GM12878 (cell line): ENCODE measurements around the gene ARHGEF1. TPM values are rescaled to one million over a fixed set of nuclear protein-coding genes. Genes with fewer than 3 reads are reported as not detected.
A peak's percentile ranks its signal among the peaks of the same experiment; 100 is the strongest.

Source experiments
- CREB1 ChIP-seq: IDR thresholded peaks from 2 replicates; pipeline ENCODE4 v1.6.1; 2012; ENCODE audit warnings: low read depth, mild to moderate bottlenecking, inconsistent platforms
- CREM ChIP-seq: IDR thresholded peaks from 2 replicates; pipeline ENCODE4 v1.6.1; 2014; ENCODE audit warnings: antibody characterized with exemption, low read depth
- EP300 ChIP-seq, 2 experiments: fragments of 150-350 bp in 1 of 2; IDR thresholded peaks; 2 replicates each; pipeline ENCODE4 v1.6.1; 2011 to 2012; ENCODE audit warnings: low read depth in 2 of 2, low read length in 2 of 2, borderline replicate concordance in 1 of 2, improper control_type of control experiment in 1 of 2, inconsistent platforms in 1 of 2; ENCODE audit not compliant: control insufficient read depth in 1 of 2
- EZH2 ChIP-seq: IDR thresholded peaks from 2 replicates; pipeline ENCODE4 v1.6.1; 2012; ENCODE audit warnings: low read depth, mild to moderate bottlenecking, control low read depth, inconsistent platforms, low read length, borderline replicate concordance; ENCODE audit not compliant: control insufficient read depth
- FOS ChIP-seq: IDR thresholded peaks from 3 replicates; pipeline ENCODE4 v1.6.1; 2011; ENCODE audit warnings: borderline replicate concordance; ENCODE audit not compliant: insufficient read length; ENCODE audit errors: extremely low read depth
- NFXL1 ChIP-seq: fragments of 450-650 bp; IDR thresholded peaks from 2 replicates; pipeline ENCODE4 v1.6.1; 2017; ENCODE audit warnings: antibody characterized with exemption, mild to moderate bottlenecking, borderline replicate concordance
- POLR2A ChIP-seq: IDR thresholded peaks from 2 replicates; pipeline ENCODE4 v1.6.1; 2011; ENCODE audit warnings: low read depth, mild to moderate bottlenecking, low read length
- RUNX3 ChIP-seq: IDR thresholded peaks from 2 replicates; pipeline ENCODE4 v1.6.1; 2012; ENCODE audit warnings: low read length, inconsistent platforms
- SMAD1 ChIP-seq: fragments of 450-650 bp; IDR thresholded peaks from 2 replicates; pipeline ENCODE4 v1.6.1; 2018; ENCODE audit warnings: mild to moderate bottlenecking, low read depth; ENCODE audit not compliant: partially characterized antibody
- SMAD5 ChIP-seq: IDR thresholded peaks from 2 replicates; pipeline ENCODE4 v1.6.1; 2016; ENCODE audit warnings: antibody characterized with exemption, low read depth
- SMARCA5 ChIP-seq: fragments of 450-650 bp; IDR thresholded peaks from 2 replicates; pipeline ENCODE4 v1.6.1; 2017; ENCODE audit warnings: mild to moderate bottlenecking
- SP1 ChIP-seq: IDR thresholded peaks from one replicate; pipeline ENCODE4 v1.6.1; 2011; ENCODE audit warnings: low read depth, low read length
- STAT3 ChIP-seq: IDR thresholded peaks from 2 replicates; pipeline ENCODE4 v1.6.1; 2011; ENCODE audit warnings: low read depth, low read length, improper control_type of control experiment
- WRNIP1 ChIP-seq: IDR thresholded peaks from 2 replicates; pipeline ENCODE4 v1.6.1; 2011; ENCODE audit warnings: low read depth, low read length, improper control_type of control experiment, borderline replicate concordance
- YY1 ChIP-seq: IDR thresholded peaks from 2 replicates; pipeline ENCODE4 v1.6.1; 2011; ENCODE audit warnings: low read depth, mild to moderate bottlenecking, low read length
- polyA plus RNA-seq, 11 experiments: library from polyadenylated mRNA; depleted of rRNA in 4 of 11; unstranded in 6 of 11; stranded (reverse) in 5 of 11; fragments of >200 nt; fragmentation: Nextera tagmentation in 4 of 11; fragmentation: Illumina TruSeq in 1 of 11; extraction: Ambion mirVana in 4 of 11; extraction: Trizol in 1 of 11; gene quantifications; 1 replicate in 1 of 11; 2 replicates in 10 of 11; pipeline versions ENCODE4 v1.2.1 to v1.2.3, GENCODE V29; 2011 to 2016; ENCODE audit warnings: inconsistent platforms in 2 of 11, missing spikeins in 2 of 11, low read depth in 1 of 11
- total RNA-seq, 4 experiments: library from RNA; depleted of rRNA in 3 of 4; stranded (reverse); fragments of >200 nt in 3 of 4; fragmentation: Illumina TruSeq in 1 of 4; extraction: Trizol in 1 of 4; gene quantifications; 2 replicates each; pipeline versions ENCODE4 v1.2.1 to v1.2.3, GENCODE V29; 2013 to 2021
- TF ChIP-seq, protein P1 (sequence below): IDR thresholded peaks from 2 replicates; pipeline ENCODE4 v1.6.1; 2011; ENCODE audit warnings: low read depth, low read length, improper control_type of control experiment, borderline replicate concordance
- TF ChIP-seq, protein P2 (sequence below): fragments of 450-650 bp; formaldehyde crosslinking; IDR thresholded peaks from 2 replicates; pipeline ENCODE4 v1.5.0; 2022; ENCODE audit warnings: mild to moderate bottlenecking, missing genetic modification characterization
- TF ChIP-seq, protein P3 (sequence below): IDR thresholded peaks from 2 replicates; pipeline ENCODE4 v1.6.1; 2011; ENCODE audit warnings: mild to moderate bottlenecking, low read depth, low read length, moderate library complexity; ENCODE audit not compliant: insufficient replicate concordance
- TF ChIP-seq, protein P4 (sequence below): fragments of 450-650 bp; IDR thresholded peaks from 2 replicates; pipeline ENCODE4 v1.6.1; 2016; ENCODE audit warnings: mild to moderate bottlenecking
- TF ChIP-seq, protein P5 (sequence below): IDR thresholded peaks from 2 replicates; pipeline ENCODE4 v1.6.1; 2011; ENCODE audit warnings: low read depth, mild to moderate bottlenecking, low read length, moderate library complexity, borderline replicate concordance; ENCODE audit errors: extremely low read depth
- TF ChIP-seq, protein P6 (sequence below): IDR thresholded peaks from 2 replicates; pipeline ENCODE4 v1.6.1; 2012; ENCODE audit warnings: low read depth, low read length, improper control_type of control experiment

Gene ARHGEF1
- total and polyA plus RNA-seq, 10 of the 15 experiments (the other 5 are each of a cell fraction or from before 2014, with no cell fraction given): 1.2 to 207 (median 53.9) TPM

DNA sequence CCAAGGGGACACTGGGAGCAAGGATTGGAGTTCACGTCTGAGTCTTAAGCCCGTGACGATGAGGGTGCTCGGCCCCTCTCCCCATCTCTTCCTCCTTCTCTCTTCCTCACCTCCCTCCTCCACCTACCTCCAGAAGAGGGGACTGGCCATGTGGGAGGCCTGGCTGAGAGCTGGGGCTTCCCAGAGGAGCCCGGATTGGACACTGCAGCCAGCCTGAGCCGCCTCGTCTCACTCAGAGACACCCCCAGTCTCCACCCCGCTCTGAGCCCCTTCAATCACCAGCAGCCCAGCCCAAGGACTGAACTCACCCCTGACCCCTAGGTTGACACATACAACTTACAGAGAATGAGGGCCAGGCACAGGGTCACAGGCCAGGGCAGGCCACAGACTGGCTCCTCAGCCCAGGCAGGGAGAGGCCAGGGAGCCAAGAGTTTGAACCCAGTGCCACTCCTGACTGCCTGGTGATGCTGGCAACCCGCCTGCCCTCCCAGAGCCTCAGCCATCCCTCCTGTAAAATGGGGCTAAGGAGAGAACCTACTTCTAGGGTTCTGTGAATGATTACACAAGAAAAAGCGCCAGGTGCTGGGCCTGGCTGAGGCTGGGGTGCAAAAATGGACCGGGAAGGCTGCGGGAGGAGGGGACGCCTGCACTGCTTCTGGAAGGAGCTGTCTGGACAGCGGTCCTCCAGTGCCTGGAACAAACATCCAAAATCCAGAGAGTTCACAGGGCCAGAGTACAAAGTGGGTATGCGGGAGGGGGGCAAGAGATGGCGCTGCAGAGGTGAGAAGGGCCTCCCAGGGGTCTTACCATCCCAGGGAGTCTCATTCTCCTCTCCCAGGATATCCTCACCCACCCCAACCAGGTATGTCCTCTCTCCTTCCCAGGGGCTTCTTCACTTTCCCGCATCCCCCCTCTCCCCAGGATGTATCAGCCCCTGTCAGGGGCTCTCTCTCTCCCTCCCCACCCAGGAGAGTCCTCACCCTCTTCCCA, 4.8 kb upstream of the ARHGEF1 start (continued):
- no peak for TF ChIP-seq EP300 (IDR thresholded peaks at IDR 0.05; ENCODE audit: borderline replicate concordance in 1 of 2, control insufficient read depth in 1 of 2, low read depth in 2 of 2, low read length in 2 of 2)
- TF ChIP-seq NFXL1: no peak
- no peak for TF ChIP-seq YY1
- TF ChIP-seq FOS: no peak
- TF ChIP-seq, protein P1, sequence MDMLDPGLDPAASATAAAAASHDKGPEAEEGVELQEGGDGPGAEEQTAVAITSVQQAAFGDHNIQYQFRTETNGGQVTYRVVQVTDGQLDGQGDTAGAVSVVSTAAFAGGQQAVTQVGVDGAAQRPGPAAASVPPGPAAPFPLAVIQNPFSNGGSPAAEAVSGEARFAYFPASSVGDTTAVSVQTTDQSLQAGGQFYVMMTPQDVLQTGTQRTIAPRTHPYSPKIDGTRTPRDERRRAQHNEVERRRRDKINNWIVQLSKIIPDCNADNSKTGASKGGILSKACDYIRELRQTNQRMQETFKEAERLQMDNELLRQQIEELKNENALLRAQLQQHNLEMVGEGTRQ: no peak; the same call in 1 of the 2 replicates
- peak; percentile 79 for TF ChIP-seq SMARCA5
- TF ChIP-seq SP1: no peak
- TF ChIP-seq WRNIP1: 0 out of 2 replicates have a peak, but pooled peaks have one; percentile 11
- TF ChIP-seq SMAD1: peak; percentile 40
- TF ChIP-seq CREB1: 0 out of 2 replicates have a peak, but pooled peaks have one; percentile 6
- TF ChIP-seq, protein P2, sequence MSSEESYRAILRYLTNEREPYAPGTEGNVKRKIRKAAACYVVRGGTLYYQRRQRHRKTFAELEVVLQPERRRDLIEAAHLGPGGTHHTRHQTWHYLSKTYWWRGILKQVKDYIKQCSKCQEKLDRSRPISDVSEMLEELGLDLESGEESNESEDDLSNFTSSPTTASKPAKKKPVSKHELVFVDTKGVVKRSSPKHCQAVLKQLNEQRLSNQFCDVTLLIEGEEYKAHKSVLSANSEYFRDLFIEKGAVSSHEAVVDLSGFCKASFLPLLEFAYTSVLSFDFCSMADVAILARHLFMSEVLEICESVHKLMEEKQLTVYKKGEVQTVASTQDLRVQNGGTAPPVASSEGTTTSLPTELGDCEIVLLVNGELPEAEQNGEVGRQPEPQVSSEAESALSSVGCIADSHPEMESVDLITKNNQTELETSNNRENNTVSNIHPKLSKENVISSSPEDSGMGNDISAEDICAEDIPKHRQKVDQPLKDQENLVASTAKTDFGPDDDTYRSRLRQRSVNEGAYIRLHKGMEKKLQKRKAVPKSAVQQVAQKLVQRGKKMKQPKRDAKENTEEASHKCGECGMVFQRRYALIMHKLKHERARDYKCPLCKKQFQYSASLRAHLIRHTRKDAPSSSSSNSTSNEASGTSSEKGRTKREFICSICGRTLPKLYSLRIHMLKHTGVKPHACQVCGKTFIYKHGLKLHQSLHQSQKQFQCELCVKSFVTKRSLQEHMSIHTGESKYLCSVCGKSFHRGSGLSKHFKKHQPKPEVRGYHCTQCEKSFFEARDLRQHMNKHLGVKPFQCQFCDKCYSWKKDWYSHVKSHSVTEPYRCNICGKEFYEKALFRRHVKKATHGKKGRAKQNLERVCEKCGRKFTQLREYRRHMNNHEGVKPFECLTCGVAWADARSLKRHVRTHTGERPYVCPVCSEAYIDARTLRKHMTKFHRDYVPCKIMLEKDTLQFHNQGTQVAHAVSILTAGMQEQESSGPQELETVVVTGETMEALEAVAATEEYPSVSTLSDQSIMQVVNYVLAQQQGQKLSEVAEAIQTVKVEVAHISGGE (CRISPR knock-in tag): no peak
- TF ChIP-seq, protein P3, sequence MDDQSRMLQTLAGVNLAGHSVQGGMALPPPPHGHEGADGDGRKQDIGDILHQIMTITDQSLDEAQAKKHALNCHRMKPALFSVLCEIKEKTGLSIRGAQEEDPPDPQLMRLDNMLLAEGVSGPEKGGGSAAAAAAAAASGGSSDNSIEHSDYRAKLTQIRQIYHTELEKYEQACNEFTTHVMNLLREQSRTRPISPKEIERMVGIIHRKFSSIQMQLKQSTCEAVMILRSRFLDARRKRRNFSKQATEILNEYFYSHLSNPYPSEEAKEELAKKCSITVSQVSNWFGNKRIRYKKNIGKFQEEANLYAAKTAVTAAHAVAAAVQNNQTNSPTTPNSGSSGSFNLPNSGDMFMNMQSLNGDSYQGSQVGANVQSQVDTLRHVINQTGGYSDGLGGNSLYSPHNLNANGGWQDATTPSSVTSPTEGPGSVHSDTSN: peak; percentile 62
- no peak for TF ChIP-seq STAT3
- TF ChIP-seq, protein P4, sequence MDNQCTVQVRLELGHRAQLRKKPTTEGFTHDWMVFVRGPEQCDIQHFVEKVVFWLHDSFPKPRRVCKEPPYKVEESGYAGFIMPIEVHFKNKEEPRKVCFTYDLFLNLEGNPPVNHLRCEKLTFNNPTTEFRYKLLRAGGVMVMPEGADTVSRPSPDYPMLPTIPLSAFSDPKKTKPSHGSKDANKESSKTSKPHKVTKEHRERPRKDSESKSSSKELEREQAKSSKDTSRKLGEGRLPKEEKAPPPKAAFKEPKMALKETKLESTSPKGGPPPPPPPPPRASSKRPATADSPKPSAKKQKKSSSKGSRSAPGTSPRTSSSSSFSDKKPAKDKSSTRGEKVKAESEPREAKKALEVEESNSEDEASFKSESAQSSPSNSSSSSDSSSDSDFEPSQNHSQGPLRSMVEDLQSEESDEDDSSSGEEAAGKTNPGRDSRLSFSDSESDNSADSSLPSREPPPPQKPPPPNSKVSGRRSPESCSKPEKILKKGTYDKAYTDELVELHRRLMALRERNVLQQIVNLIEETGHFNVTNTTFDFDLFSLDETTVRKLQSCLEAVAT: no peak
- no peak for TF ChIP-seq EZH2
- peak; percentile 92 for TF ChIP-seq SMAD5
- TF ChIP-seq POLR2A: peak; percentile 81
- TF ChIP-seq, protein P5, sequence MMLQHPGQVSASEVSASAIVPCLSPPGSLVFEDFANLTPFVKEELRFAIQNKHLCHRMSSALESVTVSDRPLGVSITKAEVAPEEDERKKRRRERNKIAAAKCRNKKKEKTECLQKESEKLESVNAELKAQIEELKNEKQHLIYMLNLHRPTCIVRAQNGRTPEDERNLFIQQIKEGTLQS: no peak
- TF ChIP-seq, protein P6, sequence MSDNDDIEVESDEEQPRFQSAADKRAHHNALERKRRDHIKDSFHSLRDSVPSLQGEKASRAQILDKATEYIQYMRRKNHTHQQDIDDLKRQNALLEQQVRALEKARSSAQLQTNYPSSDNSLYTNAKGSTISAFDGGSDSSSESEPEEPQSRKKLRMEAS: peak; percentile 41; the same call in 1 of the 2 replicates
- TF ChIP-seq RUNX3: no peak
- no peak for TF ChIP-seq CREM
